OCI-LY1 (cell line): ENCODE data around the gene CISH.

Experiments used
- H2AFZ ChIP-seq: fragments of 200-600 bp; sonication (generic), shearing (Covaris generic); 2 replicates; pipeline ENCODE4 v1.6.0; 2014; ENCODE audit warnings: antibody characterized with exemption, mild to moderate bottlenecking, low read length
- H3F3A ChIP-seq: fragments of 200-600 bp; sonication (generic), shearing (Covaris generic); 2 replicates; pipeline ENCODE4 v1.6.0; 2014; ENCODE audit warnings: mild to moderate bottlenecking, antibody characterized with exemption, low read length, moderate library complexity; ENCODE audit not compliant: insufficient read depth
- H3K27ac ChIP-seq: fragments of 200-600 bp; sonication (generic); 2 replicates; pipeline ENCODE4 v1.5.1; 2014; ENCODE audit warnings: low read length, mixed run types, mild to moderate bottlenecking, low read depth; ENCODE audit not compliant: poor library complexity, severe bottlenecking
- H3K27me3 ChIP-seq: fragments of 200-600 bp; sonication (generic); 2 replicates; pipeline ENCODE4 v1.6.0; 2014; ENCODE audit warnings: antibody characterized with exemption, mild to moderate bottlenecking, low read length, moderate library complexity; ENCODE audit not compliant: insufficient read depth
- H3K36me3 ChIP-seq: fragments of 200-600 bp; sonication (generic); 2 replicates; pipeline ENCODE4 v1.6.1; 2014; ENCODE audit warnings: mild to moderate bottlenecking, antibody characterized with exemption, low read length, moderate library complexity, mixed read lengths; ENCODE audit not compliant: insufficient read depth
- H3K4me1 ChIP-seq: fragments of 200-600 bp; sonication (generic); 2 replicates; pipeline ENCODE4 v1.5.1; 2014; ENCODE audit warnings: mild to moderate bottlenecking, low read length, moderate library complexity; ENCODE audit not compliant: insufficient read depth, severe bottlenecking
- H3K4me2 ChIP-seq: fragments of 200-600 bp; sonication (generic), shearing (Covaris generic); 2 replicates; pipeline ENCODE4 v1.6.1; 2014; ENCODE audit warnings: low read length
- H3K4me3 ChIP-seq: fragments of 200-600 bp; sonication (generic); 2 replicates; pipeline ENCODE4 v1.5.1; 2014; ENCODE audit warnings: low read length, low read depth, mild to moderate bottlenecking, mixed read lengths; ENCODE audit not compliant: poor library complexity, severe bottlenecking
- H3K79me2 ChIP-seq: fragments of 200-600 bp; shearing (Covaris generic); 2 replicates; pipeline ENCODE4 v1.6.1; 2016; ENCODE audit warnings: mixed run types, low read length, mixed read lengths; ENCODE audit not compliant: insufficient read depth
- H3K9ac ChIP-seq: fragments of 200-600 bp; sonication (generic), shearing (Covaris generic); 2 replicates; pipeline ENCODE4 v1.6.1; 2014; ENCODE audit warnings: mild to moderate bottlenecking, low read length, mixed read lengths
- H3K9me2 ChIP-seq: fragments of 200-600 bp; sonication (generic), shearing (Covaris generic); 2 replicates; pipeline ENCODE4 v1.6.1; 2014; ENCODE audit warnings: low read depth, mild to moderate bottlenecking, low read length, mixed read lengths
- H3K9me3 ChIP-seq: fragments of 200-600 bp; shearing (Covaris generic); 2 replicates; pipeline ENCODE4 v1.6.1; 2014; ENCODE audit warnings: low read length, mixed read lengths
- H4K20me1 ChIP-seq: fragments of 200-600 bp; sonication (generic), shearing (Covaris generic); 2 replicates; pipeline ENCODE4 v1.6.0; 2016; ENCODE audit warnings: mild to moderate bottlenecking, low read length; ENCODE audit not compliant: insufficient read depth
- CTCF ChIP-seq: fragments of 200-600 bp; sonication (generic), shearing (Covaris generic); IDR thresholded peaks from 2 replicates; pipeline ENCODE4 v1.5.1; 2017; ENCODE audit warnings: mild to moderate bottlenecking, antibody characterized with exemption, low read length, moderate library complexity, mixed read lengths
- EZH2 ChIP-seq: fragments of 200-600 bp; sonication (generic), shearing (Covaris generic); IDR thresholded peaks from 2 replicates; pipeline ENCODE4 v1.8.0; 2017; ENCODE audit warnings: borderline replicate concordance, mixed run types, mild to moderate bottlenecking, antibody characterized with exemption, low read length, moderate library complexity, mixed read lengths

Gene CISH

GRCh38 chr3:50592568-50592967 lies 19.0 kb downstream of the CISH start:
- no peak overlapping the region for H3K4me3 ChIP-seq
- H2AFZ ChIP-seq: no peak overlapping the region
- no peak overlapping the region for H3K4me2 ChIP-seq

GRCh38 chr3:50591196-50591741 lies 20.3 kb downstream of the CISH start:
- no peaks in the 10 kb centered on the region for H3F3A ChIP-seq
- H3K9ac ChIP-seq: no peak overlapping the region
- no peak overlapping the region for H3K27ac ChIP-seq
- no peaks in the 10 kb centered on the region for H3K9me2 ChIP-seq
- no peak overlapping the region for H3K4me2 ChIP-seq
- H3K36me3 ChIP-seq: no peaks in the 10 kb centered on the region
- no peaks in the 10 kb centered on the region for H4K20me1 ChIP-seq
- H2AFZ ChIP-seq: no peak overlapping the region
- TF ChIP-seq CTCF (no peak), EZH2 (no peak)
- no peaks in the 10 kb centered on the region for H3K27me3 ChIP-seq
- no peaks in the 10 kb centered on the region for H3K9me3 ChIP-seq
- H3K79me2 ChIP-seq: no peaks in the 10 kb centered on the region
- H3K4me3 ChIP-seq: no peak overlapping the region
- H3K4me1 ChIP-seq: peaks cover 4% of the 10 kb centered on the region

More at GRCh38 chr3:50592568-50592967, 19.0 kb downstream of the CISH start:
- TF ChIP-seq CTCF (no peak), EZH2 (no peak)
- no peak overlapping the region for H3K27ac ChIP-seq
- peaks cover 4% of the 10 kb centered on the region for H3K4me1 ChIP-seq
- H3K9me3 ChIP-seq: no peaks in the 10 kb centered on the region
- H4K20me1 ChIP-seq: no peaks in the 10 kb centered on the region
- H3K36me3 ChIP-seq: no peaks in the 10 kb centered on the region
- H3F3A ChIP-seq: no peaks in the 10 kb centered on the region
- H3K9ac ChIP-seq: no peak overlapping the region
- H3K79me2 ChIP-seq: no peaks in the 10 kb centered on the region
- H3K9me2 ChIP-seq: no peaks in the 10 kb centered on the region
- no peaks in the 10 kb centered on the region for H3K27me3 ChIP-seq

- Histone ChIP-seq H3K9me2 (no peaks in the 10 kb centered on the region), H3K27ac (no peak overlapping the region), H3K4me3 (no peak overlapping the region), H3K9me3 (no peaks in the 10 kb centered on the region), H3K9ac (no peak overlapping the region), H3K4me1 (peaks cover 4% of the 10 kb centered on the region), H3K79me2 (no peaks in the 10 kb centered on the region), H3F3A (no peaks in the 10 kb centered on the region), H3K27me3 (no peaks in the 10 kb centered on the region), H3K36me3 (no peaks in the 10 kb centered on the region), H4K20me1 (no peaks in the 10 kb centered on the region), H3K4me2 (no peak overlapping the region), H2AFZ (no peak overlapping the region)
- TF ChIP-seq EZH2: no peak
- TF ChIP-seq CTCF: no peak
Observed at GRCh38 chr3:50588759-50589433, 22.7 kb downstream of the CISH start.
